Coronary artery (tissue), 2 donors: Measurements from ENCODE around the gene FRMPD4.

Experiments used
- DNase-seq: peaks from one replicate; pipeline ENCODE4 v3.0.0-alpha.2; 2017; ENCODE audit warnings: low spot score
- H3K27ac ChIP-seq, 2 donors: fragments of 200-600 bp; sonication (generic); one replicate each; pipeline ENCODE4 v1.5.1; 2016 to 2019
- H3K4me3 ChIP-seq: fragments of 200-600 bp; sonication (generic); 2 replicates; pipeline ENCODE4 v1.5.1; 2016; ENCODE audit warnings: mild to moderate bottlenecking, moderate library complexity
- TF ChIP-seq, protein P1 (sequence below): fragments of 200-600 bp; sonication (generic); IDR thresholded peaks from one replicate; pipeline ENCODE4 v1.5.1; 2019; ENCODE audit warnings: antibody characterized with exemption

The FRMPD4 gene

GRCh38 chrX:12701628-12702027 lies 563.4 kb downstream of the FRMPD4 start:
- Histone ChIP-seq H3K4me3 (no peak overlapping the region), H3K27ac (no peak overlapping the region)
- TF ChIP-seq, protein P1, sequence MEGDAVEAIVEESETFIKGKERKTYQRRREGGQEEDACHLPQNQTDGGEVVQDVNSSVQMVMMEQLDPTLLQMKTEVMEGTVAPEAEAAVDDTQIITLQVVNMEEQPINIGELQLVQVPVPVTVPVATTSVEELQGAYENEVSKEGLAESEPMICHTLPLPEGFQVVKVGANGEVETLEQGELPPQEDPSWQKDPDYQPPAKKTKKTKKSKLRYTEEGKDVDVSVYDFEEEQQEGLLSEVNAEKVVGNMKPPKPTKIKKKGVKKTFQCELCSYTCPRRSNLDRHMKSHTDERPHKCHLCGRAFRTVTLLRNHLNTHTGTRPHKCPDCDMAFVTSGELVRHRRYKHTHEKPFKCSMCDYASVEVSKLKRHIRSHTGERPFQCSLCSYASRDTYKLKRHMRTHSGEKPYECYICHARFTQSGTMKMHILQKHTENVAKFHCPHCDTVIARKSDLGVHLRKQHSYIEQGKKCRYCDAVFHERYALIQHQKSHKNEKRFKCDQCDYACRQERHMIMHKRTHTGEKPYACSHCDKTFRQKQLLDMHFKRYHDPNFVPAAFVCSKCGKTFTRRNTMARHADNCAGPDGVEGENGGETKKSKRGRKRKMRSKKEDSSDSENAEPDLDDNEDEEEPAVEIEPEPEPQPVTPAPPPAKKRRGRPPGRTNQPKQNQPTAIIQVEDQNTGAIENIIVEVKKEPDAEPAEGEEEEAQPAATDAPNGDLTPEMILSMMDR: no peak
- no peak for DNase-seq

DNA sequence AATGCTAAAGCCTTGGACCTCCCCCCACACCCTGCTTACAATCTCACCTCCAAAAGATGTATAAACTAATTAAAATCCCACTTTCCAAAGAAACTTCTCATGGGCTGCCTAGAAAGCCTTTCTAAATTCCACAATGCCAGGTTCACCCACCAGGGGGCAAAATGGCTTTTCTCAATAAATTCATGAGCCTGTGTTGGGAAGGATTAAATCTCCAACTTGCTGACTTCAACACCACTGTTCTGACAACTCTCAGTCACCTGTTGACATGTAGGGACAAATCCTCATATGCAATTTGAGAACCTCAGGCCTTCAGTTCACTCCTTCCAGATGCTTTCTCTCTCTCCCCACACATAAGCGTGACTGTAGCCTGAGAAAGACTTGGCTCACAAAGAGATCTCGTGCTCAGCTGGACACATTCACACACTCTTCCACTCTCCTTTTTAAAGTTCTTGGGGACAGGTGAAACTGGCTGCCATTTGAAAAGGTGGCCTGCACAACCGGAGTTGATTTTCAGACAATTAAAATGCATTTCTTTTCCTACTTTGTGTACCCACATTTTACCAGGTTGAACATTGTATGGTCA lies 564.3 kb downstream of the FRMPD4 start:
- DNase-seq: no peak
- TF ChIP-seq, protein P1: no peak
- H3K4me3 ChIP-seq: no peak overlapping the region
- no peak overlapping the region for H3K27ac ChIP-seq

- no peak overlapping the region for H3K4me3 ChIP-seq
- no peak overlapping the region for H3K27ac ChIP-seq
- no peak for DNase-seq
- TF ChIP-seq, protein P1: no peak
These were observed 566.4 kb downstream of the FRMPD4 start for GRCh38 chrX:12704706-12705105.

- TF ChIP-seq, protein P1: no peak
- no peak for DNase-seq
- Histone ChIP-seq H3K27ac (no peak overlapping the region), H3K4me3 (no peak overlapping the region)
These were observed 570.8 kb downstream of the FRMPD4 start for GRCh38 chrX:12709047-12709446.

DNA sequence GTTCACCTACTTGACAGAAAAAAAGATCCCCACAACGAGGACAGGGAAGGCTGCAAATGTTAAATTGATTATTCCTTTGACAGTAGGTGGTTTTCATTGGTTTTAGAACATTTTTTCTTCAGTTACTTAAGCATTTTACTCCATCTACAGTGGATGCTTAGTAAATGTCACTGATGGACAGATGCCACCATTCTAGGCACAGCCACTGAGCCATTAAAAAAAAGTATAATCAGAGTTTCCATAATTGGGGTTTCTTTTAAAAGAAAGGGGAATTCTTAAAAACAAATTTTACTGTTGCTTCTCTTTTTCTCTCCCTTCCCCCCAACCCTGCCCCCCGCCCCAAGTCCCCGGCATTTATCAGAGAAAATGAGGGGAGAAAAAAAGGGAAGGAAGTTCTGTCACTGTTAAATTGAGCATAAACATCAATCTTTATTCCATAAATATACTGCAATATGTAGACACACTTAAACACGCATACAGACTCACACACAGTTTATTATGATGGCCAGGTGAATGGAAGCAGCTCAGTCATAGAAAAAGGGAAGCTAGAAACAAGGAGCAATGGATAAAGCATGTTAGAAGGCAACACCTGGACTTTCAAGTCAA lies 573.3 kb downstream of the FRMPD4 start:
- DNase-seq: no peak
- Histone ChIP-seq H3K27ac (no peak overlapping the region), H3K4me3 (no peak overlapping the region)
- TF ChIP-seq, protein P1: no peak

DNA sequence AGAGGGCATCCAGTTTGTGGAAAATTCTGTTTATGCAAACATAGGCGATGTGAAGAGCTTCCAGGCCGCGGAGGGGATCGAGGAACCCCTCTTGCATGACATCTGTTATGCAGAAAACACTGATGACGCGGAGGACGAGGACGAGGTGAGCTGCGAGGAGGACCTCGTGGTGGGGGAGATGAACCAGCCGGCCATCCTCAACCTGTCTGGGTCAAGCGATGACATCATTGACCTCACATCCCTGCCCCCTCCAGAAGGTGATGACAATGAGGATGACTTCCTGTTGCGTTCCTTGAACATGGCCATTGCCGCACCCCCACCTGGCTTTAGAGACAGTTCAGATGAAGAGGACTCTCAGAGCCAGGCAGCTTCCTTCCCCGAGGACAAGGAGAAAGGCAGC lies 578.3 kb downstream of the FRMPD4 start:
- no peak for DNase-seq
- no peak overlapping the region for H3K4me3 ChIP-seq
- no peak overlapping the region for H3K27ac ChIP-seq
- TF ChIP-seq, protein P1: no peak

DNA sequence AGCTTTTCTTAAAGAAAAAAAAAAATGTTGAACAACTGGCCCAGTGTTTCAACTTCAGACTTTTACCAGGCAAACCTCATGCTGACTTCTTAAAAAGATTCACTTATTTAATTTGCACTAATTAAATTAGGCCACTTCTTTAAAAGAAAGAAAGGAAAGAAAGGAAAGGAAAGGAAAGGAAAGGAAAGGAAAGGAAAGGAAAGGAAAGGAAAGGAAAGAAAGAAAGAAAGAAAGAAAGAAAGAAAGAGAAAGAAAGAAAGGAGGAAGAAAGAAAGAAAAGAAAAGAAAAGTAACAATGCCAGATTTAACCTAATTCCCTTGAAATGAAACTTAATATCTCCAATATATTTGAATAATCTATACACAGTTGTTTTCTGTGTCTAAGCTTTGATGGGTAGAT lies 581.6 kb downstream of the FRMPD4 start:
- no peak overlapping the region for H3K4me3 ChIP-seq
- DNase-seq: no peak
- no peak overlapping the region for H3K27ac ChIP-seq
- TF ChIP-seq, protein P1: no peak
